Endothelial cell of umbilical vein (primary cell): ENCODE results near the gene RPUSD4.

ENCODE experiments used
- EZH2 ChIP-seq: IDR thresholded peaks from 2 replicates; pipeline ENCODE4 v1.6.1; 2012; ENCODE audit warnings: borderline replicate concordance, low read depth, mild to moderate bottlenecking, moderate library complexity, low read length, inconsistent platforms; ENCODE audit not compliant: severe bottlenecking
- GATA2 ChIP-seq: IDR thresholded peaks from 2 replicates; pipeline ENCODE4 v1.7.0; 2011; ENCODE audit warnings: low read depth, mild to moderate bottlenecking, moderate library complexity, mixed read lengths, low read length; ENCODE audit not compliant: insufficient read length, insufficient read depth
- JUN ChIP-seq: IDR thresholded peaks from 2 replicates; pipeline ENCODE4 v1.6.1; 2011; ENCODE audit warnings: borderline replicate concordance, low read depth; ENCODE audit not compliant: insufficient read length, insufficient read depth
- MYC ChIP-seq: IDR thresholded peaks from one replicate; pipeline ENCODE4 v1.6.1; 2011; ENCODE audit warnings: mild to moderate bottlenecking, low read depth, low read length
- POLR2A ChIP-seq: IDR thresholded peaks from 2 replicates; pipeline ENCODE4 v1.6.1; 2012; ENCODE audit warnings: low read depth, mild to moderate bottlenecking, control low read depth, low read length
- POLR2AphosphoS5 ChIP-seq: IDR thresholded peaks from 2 replicates; pipeline ENCODE4 v1.6.1; 2012; ENCODE audit warnings: low read depth, mild to moderate bottlenecking, control low read depth, low read length, moderate library complexity; ENCODE audit not compliant: insufficient read depth
- TF ChIP-seq, protein P1 (sequence below), 2 donors: IDR thresholded peaks; 1 replicate in 1 of 2; 2 replicates in 1 of 2; pipeline ENCODE4 v1.5.1; 2011; ENCODE audit warnings: low read length in 2 of 2, mild to moderate bottlenecking in 2 of 2, moderate library complexity in 2 of 2, control low read depth in 1 of 2, inconsistent platforms in 1 of 2, low read depth in 1 of 2; ENCODE audit not compliant: insufficient read depth in 1 of 2; ENCODE audit errors: extremely low read depth in 1 of 2

DNA sequence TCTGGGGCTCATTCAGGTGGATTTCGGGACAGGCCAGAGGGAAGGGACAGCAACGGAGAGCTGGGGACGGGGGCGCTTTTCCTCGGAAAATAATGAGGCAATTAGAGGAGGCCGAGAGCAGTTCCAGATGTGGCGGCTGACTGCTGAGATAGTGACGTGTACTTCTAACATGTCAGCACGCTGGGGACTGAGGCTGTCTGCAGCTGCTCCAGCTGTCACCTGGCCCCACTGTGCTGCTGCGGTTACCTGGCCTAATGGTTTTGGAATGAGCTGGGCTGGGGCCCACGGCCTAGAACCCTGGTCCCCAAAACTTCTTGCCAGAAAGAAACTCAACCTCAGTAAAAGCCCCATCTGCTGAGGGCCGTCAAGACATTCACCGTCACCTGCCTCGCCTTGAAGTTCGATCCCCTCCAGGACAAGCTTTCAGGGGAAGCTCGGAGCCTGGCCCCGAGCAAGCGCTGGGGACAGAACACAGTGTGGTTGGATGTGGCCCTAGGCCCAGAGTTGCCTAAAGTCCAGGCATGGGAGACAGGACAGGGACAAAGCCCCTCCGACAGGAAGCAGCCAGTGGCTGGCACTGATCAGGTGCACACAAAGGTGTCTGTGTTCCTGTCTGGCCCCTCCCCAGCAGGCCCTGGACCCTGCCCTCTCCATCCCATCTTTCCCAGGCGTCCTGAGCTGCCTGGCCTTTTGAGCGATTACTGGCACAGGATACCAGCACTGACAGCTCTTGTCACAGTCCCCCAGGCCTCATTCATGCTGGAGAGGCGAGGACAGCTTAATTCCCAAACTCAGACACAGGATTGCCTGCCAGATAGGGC lies 22.1 kb downstream of the RPUSD4 start:
- TF ChIP-seq, protein P1, sequence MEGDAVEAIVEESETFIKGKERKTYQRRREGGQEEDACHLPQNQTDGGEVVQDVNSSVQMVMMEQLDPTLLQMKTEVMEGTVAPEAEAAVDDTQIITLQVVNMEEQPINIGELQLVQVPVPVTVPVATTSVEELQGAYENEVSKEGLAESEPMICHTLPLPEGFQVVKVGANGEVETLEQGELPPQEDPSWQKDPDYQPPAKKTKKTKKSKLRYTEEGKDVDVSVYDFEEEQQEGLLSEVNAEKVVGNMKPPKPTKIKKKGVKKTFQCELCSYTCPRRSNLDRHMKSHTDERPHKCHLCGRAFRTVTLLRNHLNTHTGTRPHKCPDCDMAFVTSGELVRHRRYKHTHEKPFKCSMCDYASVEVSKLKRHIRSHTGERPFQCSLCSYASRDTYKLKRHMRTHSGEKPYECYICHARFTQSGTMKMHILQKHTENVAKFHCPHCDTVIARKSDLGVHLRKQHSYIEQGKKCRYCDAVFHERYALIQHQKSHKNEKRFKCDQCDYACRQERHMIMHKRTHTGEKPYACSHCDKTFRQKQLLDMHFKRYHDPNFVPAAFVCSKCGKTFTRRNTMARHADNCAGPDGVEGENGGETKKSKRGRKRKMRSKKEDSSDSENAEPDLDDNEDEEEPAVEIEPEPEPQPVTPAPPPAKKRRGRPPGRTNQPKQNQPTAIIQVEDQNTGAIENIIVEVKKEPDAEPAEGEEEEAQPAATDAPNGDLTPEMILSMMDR (IDR thresholded peaks at IDR 0.05; ENCODE audit: extremely low read depth in 1 of 2, insufficient read depth in 1 of 2, low read depth in 1 of 2, low read length in 2 of 2), result no peak
- no peak for TF ChIP-seq MYC
- TF ChIP-seq JUN, result no peak
- TF ChIP-seq EZH2, result no peak
- TF ChIP-seq POLR2A, result no peak
- no peak for TF ChIP-seq POLR2AphosphoS5
- no peak for TF ChIP-seq GATA2
